NCI-H2081 treated with DMSO at 0.1 percent for 48 hours (cell line): ENCODE data around the gene TTL.
"Not testable (repeated sequence)": the region's sequence is repeated elsewhere in the genome, so short reads cannot be mapped to it uniquely, and the experiment has no call there.

Experiments used
- DNase-seq: peaks from one replicate; lab custom pipeline; 2025; lab: John Stamatoyannopoulos, UW

Gene TTL

DNA sequence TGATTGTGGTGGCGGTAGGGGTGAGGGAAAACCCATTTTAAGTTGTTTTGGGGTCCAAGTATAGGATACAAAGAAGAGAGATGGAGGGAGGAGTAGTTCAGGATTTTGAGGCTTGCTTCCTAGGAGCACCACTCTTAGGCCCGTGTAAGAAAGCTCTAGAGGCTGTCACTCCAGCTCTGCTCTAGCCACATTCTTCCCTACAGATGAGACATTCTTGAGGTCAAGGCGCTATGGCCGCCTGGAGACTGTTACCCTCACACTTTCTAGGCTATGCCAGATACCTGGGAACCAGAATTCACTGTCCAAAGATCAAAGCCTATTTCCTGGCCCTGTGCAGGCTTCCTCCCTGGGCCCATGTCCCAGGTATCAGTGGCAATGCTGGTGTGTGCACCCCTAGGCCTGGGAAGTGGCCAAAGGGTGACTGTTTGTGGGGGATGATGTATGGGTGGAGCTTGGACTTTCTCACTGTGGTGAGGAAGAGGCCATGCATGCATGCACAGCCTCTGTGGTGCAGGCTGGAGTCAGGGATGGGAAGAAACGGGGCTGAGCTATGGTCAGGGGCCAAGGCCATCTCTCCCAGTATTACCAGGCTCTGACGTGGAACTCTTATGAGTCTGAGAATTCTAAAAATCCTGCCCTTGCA lies 7.0 kb upstream of the TTL start:
- DNase-seq = no peak

DNA sequence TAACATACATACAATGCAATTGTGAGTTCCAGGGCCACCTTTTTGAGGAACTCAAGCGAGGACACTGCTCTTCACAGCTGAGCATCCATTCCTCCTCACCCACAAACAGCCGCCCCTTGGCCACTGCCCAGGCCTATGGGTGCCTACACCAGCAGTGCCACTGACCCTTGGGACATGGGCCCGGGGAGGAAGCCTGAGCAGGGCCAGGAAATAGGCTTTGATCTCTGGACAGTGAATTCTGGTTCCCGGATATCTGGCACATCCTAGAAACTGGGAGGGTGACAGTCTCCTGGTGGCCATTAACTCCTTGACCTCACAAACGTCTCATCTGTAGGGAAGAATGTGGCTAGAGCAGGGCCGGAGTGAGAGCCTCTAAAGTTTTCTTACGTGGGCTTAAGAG lies 5.5 kb upstream of the TTL start:
- DNase-seq = no peak

DNA sequence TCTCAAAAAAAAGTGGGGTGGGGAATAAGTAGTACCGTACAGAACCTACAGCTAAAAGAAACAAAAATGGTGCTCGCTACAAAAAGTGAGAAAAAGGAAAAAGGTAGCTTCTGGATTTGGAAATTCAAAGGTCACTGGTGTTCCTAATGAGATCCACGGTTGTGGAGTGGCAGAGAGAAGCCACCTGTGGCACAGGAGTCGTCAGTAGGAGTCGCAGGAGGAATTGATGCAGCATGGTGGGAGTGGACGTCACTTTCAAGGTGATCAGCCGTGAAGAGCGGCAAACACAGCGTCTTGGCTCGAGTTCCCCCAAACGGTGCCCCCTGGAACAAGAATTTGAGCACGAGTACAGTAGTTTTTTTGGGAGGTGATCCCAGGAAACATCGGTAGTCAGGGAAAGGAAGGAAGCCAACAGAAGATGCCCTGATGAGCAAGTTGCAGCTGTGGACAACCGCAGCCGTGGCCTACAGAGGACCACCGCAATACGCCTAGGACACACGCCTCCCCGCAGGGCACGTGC lies 1.4 kb upstream of the TTL start:
- no peak for DNase-seq

DNA sequence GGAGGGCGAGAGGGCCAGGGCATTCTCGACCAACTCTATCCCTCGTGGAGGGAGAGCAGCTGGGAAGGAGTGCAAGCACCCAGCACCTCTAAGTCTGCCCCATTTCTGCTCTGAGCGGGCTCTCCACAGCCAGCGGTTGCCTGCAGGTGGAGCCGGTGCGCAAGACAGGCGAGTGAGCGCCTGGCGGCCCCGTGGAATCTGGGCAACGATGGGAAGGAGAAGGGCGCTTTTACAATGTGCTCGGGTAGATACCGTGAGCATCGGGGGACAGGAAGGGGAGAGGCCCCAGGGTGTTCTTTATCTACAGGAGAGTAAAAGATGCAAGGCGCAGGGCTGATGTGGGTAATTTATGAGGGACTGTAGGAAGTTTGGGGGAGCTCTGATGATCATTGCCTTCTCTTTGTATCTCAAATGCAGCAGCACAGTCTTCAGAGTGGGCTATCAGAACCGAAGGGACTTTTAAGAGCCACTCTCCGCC lies 867 bp upstream of the TTL start:
- DNase-seq = peak; percentile 41

- no peak for DNase-seq
Measured at GRCh38 chr2:112482309-112483041, 519 bp downstream of the TTL start.

GRCh38 chr2:112483042-112483473 lies 1.1 kb downstream of the TTL start:
- no peak for DNase-seq

DNA sequence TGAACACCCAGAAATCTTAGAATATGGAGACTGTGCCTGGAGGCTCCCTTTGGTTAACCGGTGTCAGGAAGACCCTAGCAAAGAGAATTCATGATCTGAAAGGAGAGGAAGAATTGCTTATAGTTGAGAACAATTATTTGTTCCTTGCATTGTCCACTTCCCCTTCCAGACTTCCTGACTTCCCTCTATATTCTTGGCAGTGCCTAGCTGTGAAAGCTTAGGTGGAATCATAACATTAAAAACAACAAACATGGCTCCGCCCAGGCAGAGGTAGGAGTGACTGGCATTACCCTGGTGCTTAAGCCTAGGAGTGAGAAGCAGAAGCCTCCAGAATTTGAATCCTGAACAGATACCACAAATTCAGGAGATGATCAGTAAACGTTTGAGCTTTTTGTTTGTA lies 1.9 kb downstream of the TTL start:
- no peak for DNase-seq

- no peak for DNase-seq
Measured at GRCh38 chr2:112485849-112486248, 3.9 kb downstream of the TTL start.

DNA sequence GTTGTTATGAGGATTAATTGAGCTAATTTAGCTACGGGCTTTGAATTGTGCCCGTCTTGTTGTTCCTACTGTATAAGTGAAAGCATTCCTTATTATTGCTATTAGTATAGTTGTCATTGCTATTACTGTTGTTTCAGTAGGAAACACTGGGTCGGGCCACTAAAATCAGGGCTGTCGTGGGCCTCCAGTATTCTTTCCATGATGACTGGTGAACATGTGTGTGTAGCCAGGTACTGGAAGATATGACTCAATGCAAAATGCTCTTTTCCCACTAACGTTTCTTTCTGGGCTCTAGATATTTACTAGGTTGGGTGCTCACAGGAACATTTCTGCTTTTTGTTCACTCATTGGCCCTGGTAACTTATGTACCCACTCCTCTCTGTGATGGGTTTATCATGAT lies 4.9 kb downstream of the TTL start:
- no peak for DNase-seq

DNA sequence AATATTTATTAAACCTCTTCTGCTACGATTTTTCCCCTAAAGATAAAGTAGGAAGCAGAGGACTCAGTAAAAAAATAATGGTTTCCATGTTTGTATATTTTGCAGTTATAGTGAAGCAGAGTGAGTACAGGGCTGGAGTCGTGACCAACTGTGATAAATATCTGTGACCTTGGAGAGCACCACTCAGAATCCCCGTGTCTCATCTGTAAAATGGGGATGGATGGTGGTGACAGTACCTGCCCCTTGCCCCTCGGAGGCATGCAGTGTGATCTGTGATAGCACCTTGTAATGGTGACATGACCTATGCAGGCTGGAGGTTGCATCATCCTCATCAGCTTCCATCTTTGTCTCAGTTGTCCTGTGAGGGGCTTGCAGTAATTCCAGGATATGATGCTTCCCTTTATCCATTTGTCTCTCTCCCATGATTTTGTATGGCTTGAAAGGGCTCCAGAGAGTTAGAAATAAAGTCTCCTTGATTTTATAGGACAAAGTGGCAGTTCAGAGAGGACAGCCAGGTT lies 5.5 kb downstream of the TTL start:
- DNase-seq = no peak

DNA sequence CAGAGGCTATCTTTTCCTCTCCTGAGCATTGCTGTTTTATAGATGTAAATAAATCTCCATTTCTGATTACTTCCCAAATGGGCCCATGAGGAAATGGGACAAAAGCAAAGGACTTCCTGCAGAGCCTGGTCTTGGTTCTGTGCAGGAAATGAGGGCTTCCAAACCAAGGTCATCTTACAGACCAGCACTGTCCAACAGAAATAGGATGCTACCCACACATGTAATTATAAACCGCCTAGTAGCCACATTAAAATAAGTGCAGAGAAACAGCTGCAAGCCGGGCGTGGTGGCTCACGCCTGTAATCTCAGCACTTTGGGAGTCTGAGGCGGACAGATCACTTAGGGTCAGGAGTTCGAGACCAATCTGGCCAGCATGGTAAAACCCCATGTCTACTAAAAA lies 6.2 kb downstream of the TTL start:
- DNase-seq = no peak

GRCh38 chr2:112491946-112492345 lies 10.0 kb downstream of the TTL start:
- no peak for DNase-seq

GRCh38 chr2:112493048-112493447 lies 11.1 kb downstream of the TTL start:
- DNase-seq = no peak

- no peak for DNase-seq
Measured at GRCh38 chr2:112493858-112494648, 12.1 kb downstream of the TTL start.

DNA sequence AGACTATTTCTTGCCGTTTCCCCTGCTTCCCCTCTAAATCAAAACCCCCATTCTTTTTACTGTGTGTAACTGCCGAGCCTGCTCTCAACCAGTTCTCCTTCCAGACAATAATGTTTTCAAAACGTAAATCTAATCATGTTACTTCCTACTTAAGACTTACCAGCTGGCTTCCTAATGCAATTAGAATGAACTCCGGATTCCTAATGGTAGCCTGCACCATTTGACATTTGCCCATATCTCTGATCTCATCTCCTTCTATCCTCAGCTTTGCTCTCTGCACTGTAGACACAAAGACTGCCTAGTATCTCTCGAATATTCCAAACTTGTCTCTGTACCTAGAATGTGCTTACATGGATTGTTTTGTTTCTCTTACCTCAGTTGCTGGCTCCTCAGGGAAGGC lies 12.9 kb downstream of the TTL start:
- DNase-seq = no peak

- DNase-seq = not testable (repeated sequence)
Measured at GRCh38 chr2:112495878-112496277, 13.9 kb downstream of the TTL start.

GRCh38 chr2:112500850-112501484 lies 19.0 kb downstream of the TTL start:
- DNase-seq = not testable (repeated sequence)

DNA sequence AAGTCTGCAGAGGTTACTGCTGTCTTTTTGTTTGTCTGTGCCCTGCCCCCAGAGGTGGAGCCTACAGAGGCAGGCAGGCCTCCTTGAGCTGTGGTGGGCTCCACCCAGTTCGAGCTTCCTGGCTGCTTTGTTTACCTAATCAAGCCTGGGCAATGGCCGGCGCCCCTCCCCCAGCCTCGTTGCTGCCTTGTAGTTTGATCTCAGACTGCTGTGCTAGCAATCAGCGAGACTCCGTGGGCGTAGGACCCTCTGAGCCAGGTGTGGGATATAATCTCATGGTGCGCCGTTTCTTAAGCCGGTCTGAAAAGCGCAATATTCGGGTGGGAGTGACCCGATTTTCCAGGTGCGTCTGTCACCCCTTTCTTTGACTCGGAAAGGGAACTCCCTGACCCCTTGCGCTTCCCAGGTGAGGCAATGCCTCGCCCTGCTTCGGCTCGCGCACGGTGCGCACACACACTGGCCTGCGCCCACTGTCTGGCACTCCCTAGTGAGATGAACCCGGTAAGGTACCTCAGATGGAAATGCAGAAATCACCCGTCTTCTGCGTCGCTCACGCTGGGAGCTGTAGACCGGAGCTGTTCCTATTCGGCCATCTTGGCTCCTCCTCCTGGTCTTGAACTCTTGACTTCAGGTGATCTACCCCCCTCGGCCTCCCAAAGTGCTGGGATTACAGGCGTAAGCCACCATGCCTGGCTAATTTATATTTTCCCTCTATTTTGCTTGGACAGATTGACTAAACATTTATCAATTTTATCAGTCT lies 27.5 kb downstream of the TTL start:
- not testable (repeated sequence) for DNase-seq

- no peak for DNase-seq
Measured at GRCh38 chr2:112516801-112517200, 34.8 kb downstream of the TTL start.

DNA sequence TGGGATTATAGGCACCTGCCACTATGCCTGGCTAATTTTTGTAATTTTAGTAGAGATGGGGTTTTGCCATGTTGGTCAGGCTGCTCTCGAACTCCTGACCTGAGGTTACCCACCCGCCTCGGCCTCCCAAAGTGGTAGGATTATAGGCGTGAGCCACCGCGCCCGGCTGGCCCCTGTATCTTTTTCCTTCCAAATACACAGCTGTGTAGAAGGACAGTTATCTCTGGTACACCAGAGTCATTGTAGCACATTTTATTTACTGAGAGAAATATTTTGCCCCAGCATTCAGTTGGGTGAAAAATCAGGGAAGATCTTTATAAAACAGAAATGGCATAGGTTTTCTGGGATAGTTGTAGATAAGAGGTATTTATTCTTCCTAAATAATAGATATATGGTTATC lies 36.9 kb downstream of the TTL start:
- no peak for DNase-seq

DNA sequence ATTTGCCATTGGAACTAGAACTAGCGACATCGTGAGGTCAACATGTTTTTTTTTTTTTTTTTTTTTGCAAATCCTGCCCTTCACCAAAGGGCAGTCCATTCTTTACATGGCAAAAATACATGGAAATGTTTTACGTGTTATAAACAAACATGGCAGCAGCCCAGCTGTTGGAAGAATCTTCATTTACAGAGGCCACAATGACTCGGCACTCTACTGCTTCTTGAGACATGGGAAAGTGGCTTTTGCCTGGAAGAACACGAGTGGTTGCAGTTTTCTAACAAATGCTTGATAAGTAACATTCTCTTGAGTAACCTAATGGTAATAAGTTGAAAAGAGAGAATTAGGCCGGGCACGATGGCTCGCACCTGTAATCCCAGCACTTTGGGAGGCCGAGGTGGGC lies 37.5 kb downstream of the TTL start:
- no peak for DNase-seq
